HG02852 (cell line): ENCODE data around the gene GLIS1.

ENCODE experiments used
- ATAC-seq: cut with Tn5 transposase; IDR thresholded peaks from one replicate; pipeline ENCODE4 v1.9.1; 2021; ENCODE audit warnings: mild to moderate bottlenecking, moderate library complexity; ENCODE audit not compliant: unreplicated experiment

Gene GLIS1

GRCh38 chr1:53583868-53584776 lies 154.8 kb downstream of the GLIS1 start:
- no peak for ATAC-seq

- no peak for ATAC-seq
Observed at GRCh38 chr1:53583021-53583867, 155.7 kb downstream of the GLIS1 start.

GRCh38 chr1:53582211-53583020 lies 156.5 kb downstream of the GLIS1 start:
- no peak for ATAC-seq

GRCh38 chr1:53581476-53581875 lies 157.5 kb downstream of the GLIS1 start:
- ATAC-seq, result no peak

- ATAC-seq, result no peak
Observed at GRCh38 chr1:53580739-53581475, 158.1 kb downstream of the GLIS1 start.

GRCh38 chr1:53580009-53580400 lies 159.0 kb downstream of the GLIS1 start:
- ATAC-seq, result no peak

- no peak for ATAC-seq
Observed at GRCh38 chr1:53579221-53580008, 159.5 kb downstream of the GLIS1 start.

- ATAC-seq, result no peak
Observed at GRCh38 chr1:53578358-53578757, 160.6 kb downstream of the GLIS1 start.

GRCh38 chr1:53577761-53578100 lies 161.2 kb downstream of the GLIS1 start:
- ATAC-seq, result no peak

- ATAC-seq, result no peak
Observed at GRCh38 chr1:53576866-53577760, 161.9 kb downstream of the GLIS1 start.

- ATAC-seq, result no peak
Observed at GRCh38 chr1:53576381-53576801, 162.6 kb downstream of the GLIS1 start.

GRCh38 chr1:53575955-53576320 lies 163.0 kb downstream of the GLIS1 start:
- ATAC-seq, result no peak

- ATAC-seq, result no peak
Observed at GRCh38 chr1:53575141-53575954, 163.6 kb downstream of the GLIS1 start.

- no peak for ATAC-seq
Observed at GRCh38 chr1:53574621-53575020, 164.3 kb downstream of the GLIS1 start.

- no peak for ATAC-seq
Observed at GRCh38 chr1:53573931-53574330, 165.0 kb downstream of the GLIS1 start.

- ATAC-seq, result no peak
Observed at GRCh38 chr1:53573522-53573921, 165.4 kb downstream of the GLIS1 start.

- ATAC-seq, result no peak
Observed at GRCh38 chr1:53572815-53573173, 166.2 kb downstream of the GLIS1 start.
